IMR-90 (cell line): ENCODE measurements around the gene LGALS13. TPM values are rescaled to one million over a fixed set of nuclear protein-coding genes. Genes with fewer than 3 reads are reported as not detected.

Experiments used
- ATAC-seq: fragments of 200-7000 bp; cut with Tn5 transposase; 2 replicates; pipeline ENCODE4 v1.9.1; 2020; ENCODE audit warnings: low read depth, mild to moderate bottlenecking, moderate library complexity
- BruUV-seq: library from RNA; stranded (reverse); fragments of 400-500 nt; replicated peaks from 2 replicates; lab custom pipeline; 2021; lab: Mats Ljungman, UMichigan
- CTCF ChIA-PET: fragments of 300-600 bp; formaldehyde crosslinking; extraction: SDS; loops from one replicate; lab custom pipeline; 2021; ENCODE audit warnings: antibody characterized with exemption; lab: Yijun Ruan, JAX
- POLR2A ChIA-PET: fragments of 300-600 bp; sonication (Branson Sonifier 250); formaldehyde crosslinking; loops from one replicate; lab custom pipeline; 2022; ENCODE audit warnings: antibody characterized with exemption; ENCODE audit not compliant: unreplicated experiment; lab: Charles Lee
- DNase-seq: peaks from one replicate; pipeline ENCODE4 v3.0.0; 2013
- H2AFZ ChIP-seq: replicated peaks from 2 replicates; pipeline ENCODE3; 2013; ENCODE audit warnings: low read length, mild to moderate bottlenecking; ENCODE audit not compliant: poor library complexity
- H2AK5ac ChIP-seq: 2 replicates; pipeline ENCODE4 v1.6.1; 2013; ENCODE audit warnings: low read depth, low read length, inconsistent platforms
- H2AK9ac ChIP-seq: replicated peaks from 2 replicates; pipeline ENCODE3; 2013; ENCODE audit warnings: mild to moderate bottlenecking, low read depth, low read length, moderate library complexity; ENCODE audit not compliant: poor library complexity
- H2BK120ac ChIP-seq: 2 replicates; pipeline ENCODE4 v1.6.1; 2013; ENCODE audit warnings: low read depth, low read length, inconsistent platforms
- H2BK15ac ChIP-seq: 3 replicates; pipeline ENCODE4 v1.6.1; 2013; ENCODE audit warnings: low read depth, low read length, inconsistent platforms
- H2BK20ac ChIP-seq: 2 replicates; pipeline ENCODE4 v1.6.1; 2013; ENCODE audit warnings: low read depth, mild to moderate bottlenecking, inconsistent platforms, low read length, moderate library complexity
- H2BK5ac ChIP-seq: 2 replicates; pipeline ENCODE4 v1.6.1; 2013; ENCODE audit warnings: mild to moderate bottlenecking, low read depth, low read length, inconsistent platforms; ENCODE audit not compliant: poor library complexity, severe bottlenecking
- H3K14ac ChIP-seq: replicated peaks from 2 replicates; pipeline ENCODE4 v1.6.1; 2013; ENCODE audit warnings: low read depth, low read length, inconsistent platforms
- H3K18ac ChIP-seq: 2 replicates; pipeline ENCODE4 v1.6.1; 2013; ENCODE audit warnings: low read depth, low read length, control low read depth
- H3K23ac ChIP-seq: 2 replicates; pipeline ENCODE4 v1.6.1; 2013; ENCODE audit warnings: low read depth, low read length, inconsistent platforms
- H3K27ac ChIP-seq: 2 replicates; pipeline ENCODE4 v1.5.1; 2013; ENCODE audit warnings: mild to moderate bottlenecking, control low read depth, low read length; ENCODE audit not compliant: insufficient read depth
- H3K27me3 ChIP-seq: 2 replicates; pipeline ENCODE4 v1.6.1; 2013; ENCODE audit warnings: low read length; ENCODE audit not compliant: control insufficient read depth, insufficient read depth
- H3K36me3 ChIP-seq: 2 replicates; pipeline ENCODE4 v1.6.1; 2013; ENCODE audit warnings: low read length, mixed read lengths; ENCODE audit not compliant: control insufficient read depth, insufficient read depth
- H3K4ac ChIP-seq: 2 replicates; pipeline ENCODE4 v1.6.1; 2013; ENCODE audit warnings: low read depth, low read length, inconsistent platforms
- H3K4me1 ChIP-seq: 2 replicates; pipeline ENCODE4 v1.6.1; 2013; ENCODE audit warnings: low read length, mixed read lengths; ENCODE audit not compliant: control insufficient read depth, insufficient read depth
- H3K4me2 ChIP-seq: 2 replicates; pipeline ENCODE4 v1.6.1; 2013; ENCODE audit warnings: low read depth, mild to moderate bottlenecking, control low read depth, low read length, moderate library complexity
- H3K4me3 ChIP-seq: 2 replicates; pipeline ENCODE4 v1.5.1; 2013; ENCODE audit warnings: low read depth, mild to moderate bottlenecking, control low read depth, low read length, moderate library complexity; ENCODE audit not compliant: insufficient read depth
- H3K56ac ChIP-seq: 2 replicates; pipeline ENCODE4 v1.6.1; 2013; ENCODE audit warnings: low read length, inconsistent platforms; ENCODE audit not compliant: insufficient read depth; ENCODE audit errors: extremely low read depth
- H3K79me1 ChIP-seq, 2 experiments: 2 replicates each; pipeline ENCODE4 v1.6.1; 2013; ENCODE audit warnings: low read length in 2 of 2, inconsistent platforms in 1 of 2, low read depth in 1 of 2
- H3K9ac ChIP-seq: 2 replicates; pipeline ENCODE4 v1.6.1; 2013; ENCODE audit warnings: low read depth, low read length, control low read depth
- H3K9me1 ChIP-seq: 2 replicates; pipeline ENCODE4 v1.6.1; 2013; ENCODE audit warnings: low read length, inconsistent platforms; ENCODE audit not compliant: insufficient read depth
- H3K9me3 ChIP-seq: 2 replicates; pipeline ENCODE4 v1.6.1; 2013; ENCODE audit warnings: low read length; ENCODE audit not compliant: control insufficient read depth, insufficient read depth
- H4K20me1 ChIP-seq: 2 replicates; pipeline ENCODE4 v1.6.1; 2013; ENCODE audit warnings: low read length, inconsistent platforms; ENCODE audit not compliant: insufficient read depth
- H4K5ac ChIP-seq: 2 replicates; pipeline ENCODE4 v1.6.1; 2013; ENCODE audit warnings: mild to moderate bottlenecking, low read depth, low read length, control low read depth
- H4K8ac ChIP-seq, 2 experiments: 2 replicates each; pipeline ENCODE4 v1.6.1; 2013; ENCODE audit warnings: low read depth in 2 of 2, low read length in 2 of 2, control low read depth in 1 of 2, inconsistent platforms in 1 of 2
- H4K91ac ChIP-seq: 2 replicates; pipeline ENCODE4 v1.6.1; 2013; ENCODE audit warnings: low read depth, low read length, inconsistent platforms; ENCODE audit not compliant: insufficient read depth
- CHD1 ChIP-seq: IDR thresholded peaks from 2 replicates; pipeline ENCODE4 v1.6.1; 2012; ENCODE audit warnings: low read depth, low read length, improper control_type of control experiment
- POLR2A ChIP-seq: IDR thresholded peaks from 2 replicates; pipeline ENCODE4 v1.6.1; 2012; ENCODE audit warnings: mild to moderate bottlenecking, low read depth, low read length
- SMC3 ChIP-seq: fragments of 150-350 bp; IDR thresholded peaks from 2 replicates; pipeline ENCODE4 v1.6.1; 2016; ENCODE audit warnings: low read depth, mild to moderate bottlenecking, antibody characterized with exemption, low read length, moderate library complexity
- WGBS, 2 experiments: methylation state at CpG; one replicate each; pipeline versions ENCODE4 v1.1.5 to v1.1.7; 2013; ENCODE audit warnings: missing lambda C conversion rate in 2 of 2; ENCODE audit not compliant: insufficient read length in 1 of 2; ENCODE audit errors: extremely low coverage in 2 of 2; 5-methylcytosine and 5-hydroxymethylcytosine counted together
- dilution Hi-C: fragments of 300-500 bp; cut with HindIII; formaldehyde crosslinking; loops from one replicate; pipeline ENCODE4 v1.14.3; 2018; ENCODE audit warnings: low sequenced_read_pairs; ENCODE audit not compliant: unreplicated experiment
- in situ Hi-C: fragments of 300-500 bp; cut with MboI; formaldehyde crosslinking; loops from 3 replicates; pipeline ENCODE4 v1.14.3; 2019; ENCODE audit warnings: low sequenced_read_pairs, inconsistent platforms, mixed read lengths
- intact Hi-C: fragments of 100-400 bp; cut with micrococcal nuclease; formaldehyde crosslinking; loops from 2 replicates; pipeline ENCODE4 v1.10.0; 2022
- polyA plus RNA-seq, 3 experiments: library from polyadenylated mRNA; depleted of rRNA; stranded (reverse); fragments of >200 nt; gene quantifications; 2 replicates each; pipeline ENCODE4 v1.2.3, GENCODE V29; 2012; ENCODE audit warnings: low replicate concordance in 1 of 3
- total RNA-seq: library from RNA; depleted of rRNA; stranded (reverse); fragments of >200 nt; gene quantifications from 2 replicates; pipeline ENCODE4 v1.2.3, GENCODE V29; 2012

Gene LGALS13
- total and polyA plus RNA-seq, 2 of the 4 experiments (the other 2 are of a cell fraction) = not detected

DNA sequence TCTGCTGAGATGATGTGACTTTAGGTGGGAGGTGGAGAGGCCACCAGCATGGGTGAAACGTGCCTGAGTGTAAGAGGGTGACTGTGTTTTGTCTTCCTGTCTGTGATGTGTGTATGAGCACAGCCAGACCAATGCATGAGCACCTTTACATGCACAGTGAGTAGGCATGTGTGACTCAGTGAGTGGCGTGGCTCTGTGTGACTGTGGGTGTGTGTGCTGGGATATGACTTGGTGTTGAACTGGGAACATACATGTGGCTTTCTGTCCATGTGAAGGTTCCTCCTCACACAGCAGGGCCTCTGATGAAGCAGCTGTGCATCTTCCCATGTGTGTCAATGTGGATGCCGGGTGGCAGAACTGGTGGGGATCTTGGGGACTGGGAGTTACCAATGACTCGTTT is 19.9 kb upstream of the LGALS13 start:
- Histone ChIP-seq H4K5ac (no peak overlapping the region), H3K27me3 (no peaks in the 10 kb centered on the region), H2BK5ac (no peak overlapping the region), H3K36me3 (no peaks in the 10 kb centered on the region), H2BK15ac (no peak overlapping the region), H4K20me1 (no peaks in the 10 kb centered on the region), H3K4me1 (no peaks in the 10 kb centered on the region), H3K56ac (no peak overlapping the region), H2AFZ (no peak overlapping the region), H3K27ac (no peak overlapping the region), H4K91ac (no peak overlapping the region), H3K4me3 (no peak overlapping the region), H3K23ac (no peak overlapping the region), H2AK9ac (no peak overlapping the region), H4K8ac (no peak overlapping the region), H2BK20ac (no peak overlapping the region), H3K9ac (no peak overlapping the region), H3K9me1 (no peaks in the 10 kb centered on the region), H2AK5ac (no peak overlapping the region), H3K4me2 (no peak overlapping the region), H3K9me3 (no peaks in the 10 kb centered on the region), H3K79me1 (no peaks in the 10 kb centered on the region), H3K4ac (no peak overlapping the region), H2BK120ac (no peak overlapping the region), H3K14ac (no peak overlapping the region), H3K18ac (no peak overlapping the region)
- no peak for TF ChIP-seq SMC3
- no peak for TF ChIP-seq CHD1
- TF ChIP-seq POLR2A = no peak
- in situ Hi-C loops (no loop called here), intact Hi-C loops (no loop called here), dilution Hi-C loops (no loop called here)
- ChIA-PET CTCF (no interaction called here), POLR2A (no interaction called here)
- ATAC-seq (no peak), DNase-seq (no peak)
- WGBS, 2 experiments = 0% methylated on average over 1 of the region's 4 CpGs; no CpG with 5 or more reads in 1 of the 2 experiments
- BruUV-seq = no TSS peak
